Measurements from ENCODE around the gene GALNT9.

DNA sequence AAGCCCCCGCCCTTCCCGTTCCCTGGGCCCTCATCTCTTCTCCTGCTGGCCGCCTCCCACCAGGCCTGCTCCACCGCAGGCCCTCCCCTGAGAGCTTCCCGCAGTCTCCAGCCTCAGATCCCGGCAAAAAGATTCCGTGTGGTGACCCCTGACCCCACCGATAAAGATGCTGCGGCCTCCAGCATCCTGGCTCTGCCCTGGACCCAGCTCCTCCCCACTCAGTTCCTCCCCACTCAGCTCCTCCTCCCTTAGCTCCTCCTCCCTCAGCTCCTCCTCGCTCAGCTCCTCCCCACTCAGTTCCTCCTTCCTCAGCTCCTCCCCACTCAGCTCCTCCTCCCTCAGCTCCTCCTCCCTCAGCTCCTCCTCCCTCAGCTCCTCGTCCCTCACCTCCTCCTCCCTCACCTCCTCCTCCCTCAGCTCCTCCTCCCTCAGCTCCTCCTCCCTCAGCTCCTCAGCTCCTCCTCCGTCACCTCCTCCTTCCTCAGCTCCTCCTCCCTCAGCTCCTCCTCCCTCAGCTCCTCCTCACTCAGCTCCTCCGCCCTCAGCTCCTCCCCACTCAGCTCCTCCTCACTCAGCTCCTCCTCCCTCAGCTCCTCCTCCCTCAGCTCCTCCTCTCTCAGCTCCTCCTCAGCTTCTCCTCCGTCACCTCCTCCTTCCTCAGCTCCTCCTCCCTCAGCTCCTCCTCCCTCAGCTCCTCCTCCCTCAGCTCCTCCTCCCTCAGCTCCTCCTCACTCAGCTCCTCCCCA lies 168.2 kb downstream of the GALNT9 start:
- TF ChIP-seq EHMT2 (IDR thresholded peaks at IDR 0.05; ENCODE audit: low read depth) = no peak
- TF ChIP-seq, protein P1, sequence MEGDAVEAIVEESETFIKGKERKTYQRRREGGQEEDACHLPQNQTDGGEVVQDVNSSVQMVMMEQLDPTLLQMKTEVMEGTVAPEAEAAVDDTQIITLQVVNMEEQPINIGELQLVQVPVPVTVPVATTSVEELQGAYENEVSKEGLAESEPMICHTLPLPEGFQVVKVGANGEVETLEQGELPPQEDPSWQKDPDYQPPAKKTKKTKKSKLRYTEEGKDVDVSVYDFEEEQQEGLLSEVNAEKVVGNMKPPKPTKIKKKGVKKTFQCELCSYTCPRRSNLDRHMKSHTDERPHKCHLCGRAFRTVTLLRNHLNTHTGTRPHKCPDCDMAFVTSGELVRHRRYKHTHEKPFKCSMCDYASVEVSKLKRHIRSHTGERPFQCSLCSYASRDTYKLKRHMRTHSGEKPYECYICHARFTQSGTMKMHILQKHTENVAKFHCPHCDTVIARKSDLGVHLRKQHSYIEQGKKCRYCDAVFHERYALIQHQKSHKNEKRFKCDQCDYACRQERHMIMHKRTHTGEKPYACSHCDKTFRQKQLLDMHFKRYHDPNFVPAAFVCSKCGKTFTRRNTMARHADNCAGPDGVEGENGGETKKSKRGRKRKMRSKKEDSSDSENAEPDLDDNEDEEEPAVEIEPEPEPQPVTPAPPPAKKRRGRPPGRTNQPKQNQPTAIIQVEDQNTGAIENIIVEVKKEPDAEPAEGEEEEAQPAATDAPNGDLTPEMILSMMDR (IDR thresholded peaks at IDR 0.05) = no peak
- TF ChIP-seq NR3C1 (IDR thresholded peaks at IDR 0.05) = no peak
- TF ChIP-seq, protein P2, sequence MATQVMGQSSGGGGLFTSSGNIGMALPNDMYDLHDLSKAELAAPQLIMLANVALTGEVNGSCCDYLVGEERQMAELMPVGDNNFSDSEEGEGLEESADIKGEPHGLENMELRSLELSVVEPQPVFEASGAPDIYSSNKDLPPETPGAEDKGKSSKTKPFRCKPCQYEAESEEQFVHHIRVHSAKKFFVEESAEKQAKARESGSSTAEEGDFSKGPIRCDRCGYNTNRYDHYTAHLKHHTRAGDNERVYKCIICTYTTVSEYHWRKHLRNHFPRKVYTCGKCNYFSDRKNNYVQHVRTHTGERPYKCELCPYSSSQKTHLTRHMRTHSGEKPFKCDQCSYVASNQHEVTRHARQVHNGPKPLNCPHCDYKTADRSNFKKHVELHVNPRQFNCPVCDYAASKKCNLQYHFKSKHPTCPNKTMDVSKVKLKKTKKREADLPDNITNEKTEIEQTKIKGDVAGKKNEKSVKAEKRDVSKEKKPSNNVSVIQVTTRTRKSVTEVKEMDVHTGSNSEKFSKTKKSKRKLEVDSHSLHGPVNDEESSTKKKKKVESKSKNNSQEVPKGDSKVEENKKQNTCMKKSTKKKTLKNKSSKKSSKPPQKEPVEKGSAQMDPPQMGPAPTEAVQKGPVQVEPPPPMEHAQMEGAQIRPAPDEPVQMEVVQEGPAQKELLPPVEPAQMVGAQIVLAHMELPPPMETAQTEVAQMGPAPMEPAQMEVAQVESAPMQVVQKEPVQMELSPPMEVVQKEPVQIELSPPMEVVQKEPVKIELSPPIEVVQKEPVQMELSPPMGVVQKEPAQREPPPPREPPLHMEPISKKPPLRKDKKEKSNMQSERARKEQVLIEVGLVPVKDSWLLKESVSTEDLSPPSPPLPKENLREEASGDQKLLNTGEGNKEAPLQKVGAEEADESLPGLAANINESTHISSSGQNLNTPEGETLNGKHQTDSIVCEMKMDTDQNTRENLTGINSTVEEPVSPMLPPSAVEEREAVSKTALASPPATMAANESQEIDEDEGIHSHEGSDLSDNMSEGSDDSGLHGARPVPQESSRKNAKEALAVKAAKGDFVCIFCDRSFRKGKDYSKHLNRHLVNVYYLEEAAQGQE (IDR thresholded peaks at IDR 0.05) = no peak
- TF ChIP-seq SMC3 (IDR thresholded peaks at IDR 0.05) = no peak
- TF ChIP-seq ZFP36 (IDR thresholded peaks at IDR 0.05; ENCODE audit: borderline replicate concordance, partially characterized antibody) = no peak
- TF ChIP-seq POLR2A (IDR thresholded peaks at IDR 0.05; ENCODE audit: low read length) = no peak
- TF ChIP-seq, protein P3, sequence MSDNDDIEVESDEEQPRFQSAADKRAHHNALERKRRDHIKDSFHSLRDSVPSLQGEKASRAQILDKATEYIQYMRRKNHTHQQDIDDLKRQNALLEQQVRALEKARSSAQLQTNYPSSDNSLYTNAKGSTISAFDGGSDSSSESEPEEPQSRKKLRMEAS (IDR thresholded peaks at IDR 0.05) = no peak

All from A549 (cell line).